ENCODE results near the gene ARHGAP6.

ARHGAP6 gene

DNA sequence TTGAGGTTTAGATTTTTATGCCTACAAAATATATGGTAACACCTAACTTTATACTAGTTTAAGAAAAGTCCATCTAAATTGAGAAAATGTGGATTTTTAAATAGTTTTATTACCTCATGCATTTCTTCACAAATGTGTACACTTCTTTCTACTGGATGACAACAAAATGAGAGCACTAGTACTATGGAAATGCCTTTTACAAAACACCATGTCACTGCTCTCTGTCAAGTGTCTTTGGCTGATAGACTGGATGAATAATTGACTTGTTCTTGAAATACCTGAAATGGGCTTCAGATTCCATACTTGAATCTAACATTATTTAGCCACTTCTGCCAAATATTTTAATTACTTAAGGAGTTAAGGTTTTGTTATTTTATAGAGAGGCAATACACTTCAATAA lies 323.0 kb downstream of the ARHGAP6 start:
- DNase-seq: no peak

DNA sequence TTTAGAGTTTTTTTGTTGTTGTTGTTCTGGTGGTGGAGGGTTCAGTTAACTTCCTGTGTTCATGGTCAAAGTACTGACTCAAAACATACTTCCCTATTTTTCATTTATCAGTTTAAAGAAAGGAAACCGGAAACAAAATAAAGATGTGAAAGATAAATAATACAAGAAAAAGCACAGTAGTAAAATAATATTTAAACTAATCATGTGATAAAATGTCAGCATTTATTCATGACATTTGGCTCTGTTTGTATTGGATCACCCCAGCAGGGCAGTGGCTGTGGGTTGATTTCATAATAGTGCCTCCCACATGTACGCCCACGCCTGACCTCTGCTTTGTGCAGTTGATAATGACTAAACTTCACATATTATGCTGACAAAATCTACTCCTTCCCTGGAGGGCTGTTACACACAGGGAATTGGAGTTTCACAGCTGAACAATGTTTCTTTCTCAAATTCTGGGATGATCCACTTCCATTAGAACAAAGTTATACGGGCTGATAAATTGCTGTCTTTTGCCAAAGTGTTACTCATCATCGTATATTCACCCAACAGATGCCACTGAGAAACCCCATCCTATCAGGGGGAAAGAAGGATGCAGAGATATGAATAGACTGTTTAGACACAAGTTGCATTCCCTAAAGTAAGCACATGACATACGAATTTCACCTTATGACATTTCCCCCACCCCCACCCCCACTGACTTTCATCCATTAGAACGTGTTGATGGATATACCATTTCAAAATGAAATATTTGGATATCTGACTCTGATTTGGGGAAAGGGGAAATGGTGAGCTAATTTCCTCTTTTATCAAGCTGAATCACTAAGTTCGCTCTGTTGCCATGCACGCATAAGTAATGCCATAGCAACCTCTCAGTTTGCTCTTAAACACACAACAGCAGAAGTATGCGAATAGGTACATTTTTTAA lies 324.2 kb downstream of the ARHGAP6 start:
- no peak for DNase-seq

DNA sequence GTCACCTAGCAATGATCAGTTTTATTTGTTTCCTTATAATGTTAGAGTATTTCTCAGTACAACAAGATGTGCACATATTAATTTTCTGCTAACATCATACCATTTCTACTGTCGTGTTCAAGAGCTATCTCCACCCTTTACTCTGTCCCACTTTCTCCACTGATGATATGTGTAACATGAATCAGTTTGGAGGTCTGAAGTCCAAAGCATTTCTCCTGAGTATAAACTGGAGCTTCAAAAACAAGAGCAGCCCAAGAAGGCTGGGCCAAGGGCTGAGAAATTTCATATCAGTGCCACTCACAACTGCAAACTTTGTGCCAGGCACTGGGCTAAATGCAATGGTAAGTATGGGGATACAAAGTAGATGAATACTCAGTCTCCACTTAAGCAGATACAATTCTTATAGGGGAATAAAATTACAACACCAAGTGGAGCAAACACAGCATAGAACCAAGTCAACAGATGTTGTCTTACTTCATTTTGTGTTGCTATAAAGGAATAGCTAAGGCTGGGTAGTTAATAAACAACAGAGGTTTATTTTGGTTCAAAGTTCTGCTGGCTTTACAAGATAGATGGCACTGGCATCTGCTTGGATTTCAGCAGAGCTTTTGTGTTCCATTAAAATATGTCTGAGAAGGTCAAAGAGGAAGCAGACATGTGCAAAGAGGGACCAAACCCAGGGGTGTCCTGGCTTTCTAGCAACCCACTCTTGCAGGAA lies 328.3 kb downstream of the ARHGAP6 start:
- no peak for DNase-seq

GRCh38 chrX:11336201-11336600 lies 329.5 kb downstream of the ARHGAP6 start:
- DNase-seq: no peak

DNA sequence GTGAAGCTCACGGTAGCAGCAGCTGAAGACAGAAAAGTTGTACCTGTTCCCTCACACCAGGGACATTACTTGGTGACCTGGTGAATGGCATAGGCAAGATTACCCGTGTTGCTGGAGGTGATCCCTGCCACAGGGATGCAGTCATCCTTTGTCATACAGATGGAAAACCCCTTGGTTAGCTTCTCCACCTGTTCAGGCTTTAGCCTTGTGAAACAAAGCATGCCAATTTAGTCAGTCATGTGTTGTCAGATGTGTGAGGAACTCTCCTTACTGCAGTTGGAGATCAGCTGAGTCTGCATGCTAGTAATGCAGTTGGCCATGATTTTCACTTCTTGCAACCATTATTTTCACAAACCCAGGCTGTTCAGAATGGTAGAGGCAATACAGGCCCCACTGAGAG lies 331.6 kb downstream of the ARHGAP6 start:
- no peak for DNase-seq

GRCh38 chrX:11331788-11332187 lies 333.9 kb downstream of the ARHGAP6 start:
- DNase-seq: no peak

DNA sequence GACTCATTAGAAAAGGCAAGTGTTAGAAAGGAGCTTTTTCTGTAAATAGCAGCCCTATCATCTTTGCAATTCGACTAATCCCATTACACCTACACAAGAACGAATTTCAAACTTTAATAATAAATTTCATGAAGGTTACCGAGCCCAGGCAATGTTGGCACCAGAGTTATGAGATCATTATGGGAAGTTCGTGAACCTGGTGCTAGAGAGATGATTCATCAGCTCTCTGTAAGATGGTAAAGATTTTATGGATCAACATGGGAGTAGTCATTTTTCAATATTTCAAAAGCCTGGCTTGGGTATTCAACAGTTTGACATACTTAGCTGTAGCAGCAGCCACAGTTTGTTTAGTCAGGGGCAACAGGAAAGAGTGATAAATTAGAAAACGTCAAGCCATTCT lies 336.7 kb downstream of the ARHGAP6 start:
- no peak for DNase-seq

- DNase-seq: no peak
Observed at GRCh38 chrX:11328134-11328533, 337.6 kb downstream of the ARHGAP6 start.

GRCh38 chrX:11321986-11322385 lies 343.7 kb downstream of the ARHGAP6 start:
- DNase-seq: no peak

GRCh38 chrX:11319806-11320520 lies 345.8 kb downstream of the ARHGAP6 start:
- no peak for DNase-seq

DNA sequence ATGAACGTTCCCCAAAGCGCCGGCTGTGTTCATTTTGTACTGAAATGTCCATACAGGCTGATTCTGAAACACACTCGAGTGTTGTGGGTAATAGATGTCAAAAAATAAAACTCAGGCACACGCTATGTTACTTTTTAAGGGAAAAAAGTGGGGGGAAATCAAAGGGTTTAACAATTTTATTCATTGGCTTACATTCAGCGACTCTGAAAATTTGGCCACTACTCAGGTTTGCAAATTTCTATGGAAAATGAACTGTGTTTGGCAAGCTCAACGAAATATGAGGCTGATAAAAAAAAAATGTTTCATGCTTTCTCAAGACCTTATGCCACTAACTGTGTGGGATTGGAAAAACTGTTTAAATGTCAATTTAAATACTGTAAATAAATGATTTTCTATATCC lies 354.0 kb downstream of the ARHGAP6 start:
- no peak for DNase-seq

DNA sequence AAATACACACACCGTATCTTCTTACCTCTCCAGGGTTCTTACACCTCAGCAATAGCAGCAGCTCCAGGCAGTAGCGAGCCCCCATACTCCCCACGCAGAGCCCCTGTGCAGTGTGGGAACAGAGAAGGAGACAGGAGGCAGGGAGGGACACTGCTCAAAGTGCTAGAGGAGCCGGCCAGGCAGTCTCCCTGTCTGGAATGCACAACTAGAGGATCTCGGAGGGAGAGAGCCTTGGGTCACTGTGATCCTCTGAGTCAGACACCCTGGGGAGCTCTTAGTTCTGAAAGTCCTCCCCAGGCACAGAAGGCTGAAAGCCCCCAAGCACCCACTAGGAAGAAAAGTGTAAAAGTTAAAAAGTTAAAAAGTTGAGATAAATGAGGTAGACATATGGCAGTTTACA lies 356.5 kb downstream of the ARHGAP6 start:
- DNase-seq: no peak

DNA sequence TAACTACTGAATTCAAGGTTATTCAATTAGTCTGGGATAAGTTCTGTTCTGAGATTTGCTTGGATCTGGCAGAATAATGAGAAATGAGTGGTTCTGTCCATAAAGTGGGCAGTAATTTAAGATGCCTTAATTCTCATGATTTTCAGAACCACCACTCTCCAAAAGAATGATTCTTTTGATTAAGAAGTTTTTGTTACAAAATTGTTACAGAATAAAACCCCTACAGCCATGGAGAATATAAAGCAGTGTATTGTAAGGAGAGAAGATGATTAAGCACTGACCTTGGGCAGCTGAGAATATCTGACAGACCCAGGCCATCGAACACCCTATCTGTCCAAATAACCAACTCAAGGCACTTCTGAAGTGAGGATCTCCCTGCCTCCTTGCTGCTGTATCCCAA lies 360.1 kb downstream of the ARHGAP6 start:
- no peak for DNase-seq

DNA sequence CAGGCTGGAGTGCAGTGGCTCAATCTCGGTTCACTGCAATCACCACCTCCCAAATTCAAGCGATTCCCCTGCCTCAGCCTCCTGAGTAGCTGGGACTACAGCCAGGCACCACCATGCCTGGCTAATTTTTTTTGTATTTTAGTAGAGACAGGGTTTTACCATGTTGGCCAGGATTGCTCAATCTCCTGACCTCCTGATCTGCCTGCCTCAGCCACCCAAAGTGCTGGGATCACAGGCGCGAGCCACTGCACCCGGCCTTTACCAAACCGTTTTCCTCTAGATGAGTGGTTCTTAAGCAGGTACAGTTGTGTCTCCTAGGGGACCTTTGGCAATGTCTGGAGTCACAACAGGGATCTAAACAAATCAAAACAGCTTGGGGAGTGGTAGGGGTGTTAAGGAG lies 360.9 kb downstream of the ARHGAP6 start:
- DNase-seq: no peak

DNA sequence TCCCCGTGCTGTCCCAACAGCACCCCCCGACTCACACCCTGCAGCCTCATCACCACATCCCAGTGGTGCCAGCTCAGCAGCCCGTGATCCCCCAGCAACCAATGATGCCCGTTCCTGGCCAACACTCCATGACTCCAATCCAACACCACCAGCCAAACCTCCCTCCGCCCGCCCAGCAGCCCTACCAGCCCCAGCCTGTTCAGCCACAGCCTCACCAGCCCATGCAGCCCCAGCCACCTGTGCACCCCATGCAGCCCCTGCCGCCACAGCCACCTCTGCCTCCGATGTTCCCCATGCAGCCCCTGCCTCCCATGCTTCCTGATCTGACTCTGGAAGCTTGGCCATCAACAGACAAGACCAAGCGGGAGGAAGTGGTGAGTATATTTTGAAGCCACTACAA lies 367.1 kb downstream of the ARHGAP6 start:
- DNase-seq: no peak

DNA sequence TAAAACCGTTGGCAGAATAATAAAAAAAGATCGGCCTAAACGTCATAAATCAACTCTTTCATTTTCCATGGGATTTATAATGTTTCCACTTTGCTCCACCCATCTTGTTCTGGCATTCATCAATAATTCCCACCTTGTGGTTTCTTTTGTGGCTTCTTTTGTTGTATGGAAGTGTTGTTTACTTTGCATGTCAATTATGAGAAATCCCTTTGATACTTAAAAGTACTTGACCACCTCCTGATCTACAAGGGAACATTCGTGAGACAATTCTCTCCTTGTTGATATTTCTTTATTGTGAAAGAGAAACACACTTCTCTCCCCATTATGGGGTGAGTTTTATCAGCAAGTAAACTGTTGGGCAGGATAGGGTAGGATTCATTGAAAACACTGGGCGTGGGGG lies 369.7 kb downstream of the ARHGAP6 start:
- no peak for DNase-seq

DNA sequence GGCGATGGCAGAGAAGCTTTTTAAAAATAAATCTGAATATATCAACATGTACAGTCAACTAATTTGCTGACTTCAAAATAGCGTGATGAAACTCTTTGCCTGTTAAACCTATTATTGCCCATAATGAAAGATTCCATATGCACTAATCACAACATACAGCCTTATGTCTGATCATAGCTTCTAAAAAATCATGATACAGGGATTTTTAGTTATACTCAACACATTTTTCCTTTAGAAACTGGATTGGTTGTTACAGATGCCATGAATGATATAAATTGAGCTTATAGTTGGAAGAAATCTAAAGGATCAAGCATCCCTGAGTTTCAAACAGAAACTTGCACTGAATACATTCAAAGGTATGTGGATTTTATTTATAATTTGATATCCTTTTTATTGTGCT lies 372.6 kb downstream of the ARHGAP6 start, which contains the start of gene AMELX:
TSS of gene AMELX (plus strand) at position 301 of the 400 bp plus-strand sequence. CDS start 1,376 bp downstream, outside the sequence.
- DNase-seq: no peak

DNA sequence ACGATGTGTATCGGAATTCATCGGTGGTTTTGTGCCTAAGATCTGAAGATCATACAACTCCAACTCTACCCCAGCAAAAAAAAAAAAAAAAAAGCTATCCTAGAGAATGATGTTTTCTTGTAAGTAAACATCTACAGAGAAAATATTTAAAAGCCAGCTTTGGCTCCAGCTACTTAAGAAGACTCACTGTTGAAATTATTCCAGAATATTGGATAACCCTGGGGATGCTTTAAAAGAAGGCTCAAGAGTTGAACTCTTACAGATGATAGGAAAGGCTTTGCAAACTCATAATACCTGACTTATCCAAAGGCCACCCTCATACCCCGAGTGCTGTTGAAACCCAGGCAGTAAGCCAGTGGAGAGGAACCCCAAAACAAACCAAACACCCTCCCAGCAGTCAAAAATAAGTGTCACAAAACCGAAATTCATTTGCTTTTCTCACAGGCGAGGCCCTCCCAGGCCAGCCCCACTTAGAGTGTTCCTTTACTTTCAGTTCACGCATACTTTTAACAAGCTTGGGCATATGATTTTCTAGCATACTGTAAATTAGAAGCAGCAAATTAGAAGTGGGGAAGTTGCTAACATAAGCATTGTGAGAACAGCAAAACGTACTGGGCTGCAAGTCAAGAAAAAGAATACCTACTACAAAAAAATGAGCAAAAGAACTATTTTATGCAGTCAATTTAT lies 375.2 kb downstream of the ARHGAP6 start:
- no peak for DNase-seq

GRCh38 chrX:11287505-11287904 lies 378.2 kb downstream of the ARHGAP6 start:
- no peak for DNase-seq

DNA sequence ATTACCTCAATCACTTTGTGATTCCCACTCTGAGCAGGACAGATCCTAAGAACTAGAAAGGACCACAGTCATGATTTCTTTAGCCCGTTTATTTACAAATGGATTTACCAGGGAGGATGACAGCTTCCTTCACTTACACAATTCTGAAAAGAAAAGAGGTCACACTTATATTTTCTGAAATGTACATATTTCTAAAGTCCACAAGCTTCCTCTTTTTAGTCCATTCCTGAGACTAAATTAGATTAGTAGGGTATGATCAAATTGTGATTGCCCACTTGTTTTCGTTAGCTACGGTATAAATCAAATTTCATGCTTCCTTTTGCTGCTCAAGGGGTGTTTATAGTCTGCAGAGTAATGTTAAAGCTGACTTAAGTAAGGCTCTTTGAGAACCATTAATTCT lies 380.1 kb downstream of the ARHGAP6 start:
- no peak for DNase-seq

- no peak for DNase-seq
Observed at GRCh38 chrX:11282043-11282442, 383.7 kb downstream of the ARHGAP6 start.

GRCh38 chrX:11273544-11273943 lies 392.2 kb downstream of the ARHGAP6 start:
- DNase-seq: no peak

DNA sequence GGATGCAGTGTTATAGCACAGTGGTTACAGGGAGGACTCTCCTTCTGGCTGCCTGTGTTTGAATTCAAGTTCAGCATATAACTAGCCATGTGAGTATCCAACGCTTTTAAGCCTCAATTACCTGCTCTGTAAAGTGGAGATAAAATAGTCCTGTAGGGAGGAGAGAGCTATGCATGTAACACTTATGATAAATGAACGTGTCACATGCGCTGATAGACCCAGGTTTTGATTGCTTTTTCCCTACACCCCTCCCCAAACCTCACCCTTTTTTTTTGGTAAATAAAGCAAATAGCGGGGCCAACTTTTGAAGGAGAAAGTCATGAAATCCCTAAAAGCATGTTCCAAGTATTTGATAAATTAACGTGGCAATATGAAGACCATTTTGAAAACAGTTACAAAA lies 392.9 kb downstream of the ARHGAP6 start:
- DNase-seq: no peak

All from cerebellar nuclear complex (tissue), 1 donor.